GM19193 (cell line): ENCODE results near the gene UGP2.

ENCODE experiments used
- POLR2A ChIP-seq: IDR thresholded peaks from 4 replicates; pipeline ENCODE4 v1.6.1; 2011; ENCODE audit not compliant: insufficient read depth, insufficient read length; ENCODE audit errors: extremely low read depth

UGP2 gene

DNA sequence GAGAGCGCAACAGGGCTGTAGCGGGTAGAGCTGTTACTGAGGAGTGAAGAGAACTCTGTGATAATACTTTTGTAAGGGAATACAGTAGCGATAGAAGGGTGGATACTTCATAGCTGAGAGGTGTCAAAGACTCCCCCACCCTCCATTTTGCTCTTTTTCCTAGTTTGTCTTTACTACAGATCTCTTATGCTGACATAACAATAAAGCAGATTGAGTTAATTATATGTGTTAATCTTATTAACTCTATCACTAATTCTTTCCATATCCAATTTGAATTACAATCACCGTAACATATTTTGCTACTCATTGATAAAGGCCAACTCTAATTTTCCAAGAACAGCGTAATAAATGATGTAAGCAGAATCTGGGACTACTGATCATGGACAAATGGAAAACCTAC is 57.1 kb downstream of the UGP2 start:
- TF ChIP-seq POLR2A = no peak

DNA sequence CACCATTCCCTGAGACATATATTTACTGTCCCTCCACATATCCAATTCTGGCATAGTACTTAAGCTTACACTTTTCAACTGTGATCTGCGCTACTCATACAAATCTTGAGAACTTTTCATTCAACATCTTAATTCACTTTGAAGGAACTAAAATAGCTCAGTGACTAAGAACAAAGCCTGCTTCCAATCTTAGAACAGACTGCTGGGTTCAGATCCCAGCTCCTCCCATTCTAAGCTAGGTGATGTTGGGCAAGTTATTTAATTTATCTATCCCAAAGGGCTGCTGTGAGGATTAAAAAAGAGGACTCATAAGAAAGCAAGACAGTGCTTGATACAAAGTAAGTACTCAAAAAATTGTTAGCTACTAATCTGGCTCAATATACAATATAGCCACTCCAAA is 57.9 kb downstream of the UGP2 start:
- TF ChIP-seq POLR2A = no peak

DNA sequence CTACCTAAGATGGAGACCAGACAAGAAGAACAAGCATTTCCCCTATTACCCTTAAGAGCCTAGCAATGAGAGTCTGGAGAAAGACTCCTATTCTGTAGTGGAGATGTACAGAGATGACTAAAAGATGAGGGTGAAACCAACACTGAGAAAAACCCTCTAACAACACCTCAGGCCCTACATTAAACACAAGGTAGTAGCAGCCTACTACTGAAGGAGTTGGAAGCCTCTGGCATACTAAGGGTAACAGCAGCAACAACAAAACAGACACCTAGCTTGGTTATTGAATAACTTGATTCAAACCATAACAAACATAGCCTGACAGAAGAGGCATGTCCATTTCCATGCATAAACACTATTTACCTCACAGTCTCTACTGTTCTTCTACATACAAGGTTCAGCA is 60.5 kb downstream of the UGP2 start:
- no peak for TF ChIP-seq POLR2A

DNA sequence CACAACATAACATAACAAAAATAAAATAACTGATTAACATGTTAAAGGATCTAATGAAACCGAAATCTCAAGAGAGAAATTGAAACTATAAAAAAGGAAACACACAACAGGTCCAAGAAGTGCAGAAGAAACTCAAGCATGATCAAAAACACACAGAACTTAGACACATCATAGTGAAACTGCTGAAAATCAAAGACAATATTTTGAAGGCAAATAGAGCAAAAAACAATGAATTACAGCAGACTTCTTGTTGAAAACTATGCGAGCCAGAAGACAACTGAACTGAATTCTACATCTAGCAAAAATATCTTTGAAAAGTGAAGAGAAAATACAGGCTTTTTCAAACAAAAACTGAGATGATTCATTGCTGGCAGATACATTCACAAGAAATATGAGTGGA is 61.3 kb downstream of the UGP2 start:
- no peak for TF ChIP-seq POLR2A

DNA sequence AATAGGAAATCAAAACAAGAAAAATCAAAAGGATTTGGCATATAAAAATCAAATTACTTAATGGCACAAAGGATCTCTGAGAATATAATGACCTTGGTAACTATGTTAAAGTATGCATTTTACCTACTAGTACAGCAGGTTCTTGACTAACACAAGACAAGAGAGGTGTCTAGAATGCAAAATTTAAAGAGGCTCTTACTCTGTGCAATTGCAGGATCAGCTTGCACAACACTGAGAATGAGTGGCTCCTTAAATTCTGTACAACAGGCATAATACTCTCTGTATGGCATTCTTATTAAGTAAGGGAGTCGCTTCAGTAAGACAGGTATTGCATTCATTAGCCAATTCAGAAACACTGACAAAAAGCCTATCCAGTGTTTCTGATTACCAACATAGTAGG is 72.6 kb downstream of the UGP2 start:
- no peak for TF ChIP-seq POLR2A

DNA sequence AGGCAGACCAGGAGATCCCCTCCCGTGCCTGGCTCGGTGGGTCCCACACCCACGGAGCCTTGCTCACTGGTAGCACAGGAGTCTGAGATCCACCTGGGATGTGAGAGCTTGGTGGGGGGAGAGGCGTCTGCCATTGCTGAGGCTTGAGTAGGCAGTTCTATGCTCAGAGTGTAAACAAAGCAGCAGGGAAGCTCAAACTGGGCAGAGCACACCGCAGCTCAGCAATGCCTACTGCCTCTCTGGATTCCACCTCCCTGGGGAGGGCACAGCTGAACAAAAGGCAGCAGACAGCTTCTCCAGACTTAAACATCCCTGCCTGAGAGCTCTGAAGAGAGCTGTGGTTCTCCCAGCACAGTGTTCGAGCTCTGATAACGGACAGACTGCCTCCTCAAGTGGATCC is 85.1 kb downstream of the UGP2 start:
- TF ChIP-seq POLR2A = no peak
